ENCODE results near the gene ESPNL.

The ESPNL gene

DNA sequence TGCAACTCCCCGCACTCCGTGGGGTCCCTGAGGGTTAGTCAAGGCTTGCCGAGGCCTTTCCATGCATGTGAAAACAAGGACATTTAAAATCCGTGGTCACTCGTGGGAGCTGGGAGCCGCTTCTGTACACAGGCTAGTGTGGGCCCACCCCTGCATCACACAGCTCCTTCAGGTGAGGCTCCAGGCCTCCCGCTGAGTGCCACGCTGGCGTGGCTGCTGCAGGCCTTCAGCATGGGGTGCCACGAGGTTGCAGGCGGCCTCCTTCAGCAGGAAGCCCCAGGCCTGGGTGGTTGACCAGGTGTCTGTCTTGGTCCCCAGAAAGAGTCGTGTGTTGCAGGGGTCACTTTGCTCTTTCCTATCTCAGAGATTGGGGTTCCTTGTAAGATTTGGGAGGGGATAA is 44.9 kb downstream of the ESPNL start:
- Mint-ChIP-seq H3K9me3 (no peaks in the 10 kb centered on the region), H3K4me1 (peaks cover 17% of the 10 kb centered on the region)

DNA sequence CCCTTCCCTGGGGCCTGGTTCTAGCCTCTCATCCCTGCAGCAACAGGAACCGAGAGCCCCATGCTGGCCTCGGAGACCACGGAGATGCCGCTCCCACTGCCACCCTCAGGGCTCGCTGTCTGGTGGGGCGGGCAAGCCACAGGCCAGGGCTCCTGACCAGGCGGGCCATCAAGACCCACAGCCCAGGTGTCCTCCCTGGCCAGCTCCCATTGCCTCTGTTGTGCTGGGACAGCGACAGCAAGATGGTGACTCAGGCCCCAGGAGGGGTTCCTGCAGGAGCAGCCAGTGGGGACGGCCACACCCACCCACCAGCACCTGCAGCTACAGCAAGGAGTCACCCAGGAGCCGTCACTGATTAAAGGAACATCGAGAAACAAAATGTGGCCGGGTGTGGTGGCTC is 45.7 kb downstream of the ESPNL start:
- no peak for ATAC-seq
- no peaks in the 10 kb centered on the region for H3K36me3 Mint-ChIP-seq
- H3K4me3 Mint-ChIP-seq, result no peak overlapping the region
- H3K27me3 Mint-ChIP-seq, result no peaks in the 10 kb centered on the region
- H3K27ac Mint-ChIP-seq, result no peak overlapping the region
- H3K9me3 Mint-ChIP-seq, result no peaks in the 10 kb centered on the region
- H3K4me1 Mint-ChIP-seq, result peaks cover 17% of the 10 kb centered on the region

More for the DNA sequence above, 44.9 kb downstream of the ESPNL start:
- Mint-ChIP-seq H3K36me3 (no peaks in the 10 kb centered on the region), H3K4me3 (no peak overlapping the region), H3K27me3 (no peaks in the 10 kb centered on the region), H3K27ac (no peak overlapping the region)
- ATAC-seq, result no peak

DNA sequence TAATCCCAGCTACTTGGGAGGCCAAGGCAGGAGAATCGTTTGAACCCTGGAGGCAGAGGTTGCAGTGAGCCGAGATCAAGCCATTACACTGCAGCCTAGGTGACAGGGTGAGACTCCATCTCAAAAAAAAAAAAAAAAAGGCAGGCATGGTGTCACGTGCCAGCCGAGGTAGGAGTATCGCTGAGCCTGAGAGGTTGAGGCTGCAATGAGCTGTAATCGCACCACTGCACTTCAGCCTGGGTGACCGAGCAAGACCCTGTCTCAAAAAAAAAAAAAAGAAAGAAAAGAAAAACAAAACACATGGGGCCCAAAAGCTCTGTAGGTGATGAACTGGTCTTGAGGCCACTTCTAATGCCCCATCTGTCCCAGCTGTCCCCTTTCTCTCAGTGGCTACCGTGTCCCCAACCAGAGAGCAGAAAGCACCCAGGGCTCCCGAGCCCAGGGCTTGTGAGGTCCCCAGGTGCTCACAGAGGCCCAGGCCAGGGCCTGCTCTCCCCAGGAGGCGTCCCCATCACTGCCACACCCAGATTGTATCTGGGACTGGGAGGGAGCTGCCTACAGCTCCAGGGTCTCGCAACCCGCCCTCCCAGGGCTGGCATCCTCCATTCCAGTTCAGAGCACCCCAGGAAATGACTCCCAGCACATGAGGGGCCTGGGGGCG is 46.9 kb downstream of the ESPNL start:
- no peak for ATAC-seq
- Mint-ChIP-seq H3K36me3 (no peaks in the 10 kb centered on the region), H3K4me1 (peaks cover 10% of the 10 kb centered on the region), H3K27ac (no peak overlapping the region), H3K4me3 (no peak overlapping the region), H3K27me3 (no peaks in the 10 kb centered on the region), H3K9me3 (no peaks in the 10 kb centered on the region)

DNA sequence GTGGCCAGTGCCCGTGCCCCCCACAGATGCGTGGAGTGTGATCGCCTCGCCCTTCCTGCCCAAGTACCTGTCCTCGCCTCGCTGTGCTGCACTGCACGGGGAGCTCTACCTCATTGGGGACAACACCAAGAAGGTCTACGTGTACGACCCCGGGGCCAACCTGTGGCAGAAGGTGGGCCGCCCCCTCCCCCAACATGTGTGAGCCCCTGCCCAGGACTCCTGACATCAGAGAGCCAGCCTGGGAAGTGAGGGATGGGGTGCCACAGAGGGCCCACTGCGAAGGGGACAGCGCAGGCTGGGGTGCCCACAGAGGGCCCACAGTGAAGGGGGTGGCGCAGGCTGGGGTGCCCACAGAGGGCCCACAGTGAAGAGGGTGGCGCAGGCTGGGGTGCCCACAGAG is 48.8 kb downstream of the ESPNL start:
- peaks cover under 1% of the 10 kb centered on the region for H3K9me3 Mint-ChIP-seq
- H3K36me3 Mint-ChIP-seq, result no peaks in the 10 kb centered on the region
- peaks cover 4% of the 10 kb centered on the region for H3K4me1 Mint-ChIP-seq
- no peak overlapping the region for H3K27ac Mint-ChIP-seq
- H3K4me3 Mint-ChIP-seq, result no peak overlapping the region
- no peaks in the 10 kb centered on the region for H3K27me3 Mint-ChIP-seq
- no peak for ATAC-seq

DNA sequence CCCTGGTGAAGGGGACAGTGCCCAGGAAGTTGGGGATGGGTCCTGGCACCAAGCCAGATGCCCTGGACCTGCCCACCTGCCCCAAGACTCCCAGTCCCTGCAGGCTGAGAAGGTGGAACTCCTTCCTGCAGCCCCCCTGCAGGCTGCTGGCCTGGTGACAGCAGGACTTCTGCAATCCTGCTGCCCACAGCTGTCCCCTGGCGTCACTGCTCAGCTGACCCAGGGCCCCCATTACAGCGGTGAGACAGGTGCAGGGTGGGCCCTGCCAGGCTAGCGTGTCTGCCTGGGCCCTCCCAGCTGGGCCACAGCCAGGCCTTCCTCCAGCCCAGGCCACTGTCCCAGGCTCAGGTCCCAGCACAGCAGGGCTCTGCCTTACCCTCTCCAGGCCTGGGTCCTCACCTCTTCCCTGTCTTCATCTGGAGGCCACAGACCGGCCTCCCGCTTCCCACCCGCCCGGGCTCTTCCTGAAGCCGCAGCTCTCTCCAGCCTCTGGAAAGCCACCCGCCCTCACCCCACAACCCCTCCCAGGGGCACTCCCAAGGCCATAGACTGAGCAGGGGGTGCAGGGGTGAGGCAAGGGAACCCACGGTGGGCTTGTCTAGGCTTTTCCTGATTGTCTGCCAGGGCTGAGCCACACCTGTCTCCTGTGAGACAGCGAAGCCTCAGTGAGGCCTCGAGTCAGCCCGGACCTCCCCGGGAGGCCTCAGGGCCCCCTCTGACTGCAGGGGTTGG is 49.9 kb downstream of the ESPNL start:
- H3K27ac Mint-ChIP-seq, result no peak overlapping the region
- H3K36me3 Mint-ChIP-seq, result no peaks in the 10 kb centered on the region
- no peak overlapping the region for H3K4me3 Mint-ChIP-seq
- peak; percentile 5 for ATAC-seq
- no peaks in the 10 kb centered on the region for H3K4me1 Mint-ChIP-seq
- peaks cover 5% of the 10 kb centered on the region for H3K9me3 Mint-ChIP-seq
- no peaks in the 10 kb centered on the region for H3K27me3 Mint-ChIP-seq

DNA sequence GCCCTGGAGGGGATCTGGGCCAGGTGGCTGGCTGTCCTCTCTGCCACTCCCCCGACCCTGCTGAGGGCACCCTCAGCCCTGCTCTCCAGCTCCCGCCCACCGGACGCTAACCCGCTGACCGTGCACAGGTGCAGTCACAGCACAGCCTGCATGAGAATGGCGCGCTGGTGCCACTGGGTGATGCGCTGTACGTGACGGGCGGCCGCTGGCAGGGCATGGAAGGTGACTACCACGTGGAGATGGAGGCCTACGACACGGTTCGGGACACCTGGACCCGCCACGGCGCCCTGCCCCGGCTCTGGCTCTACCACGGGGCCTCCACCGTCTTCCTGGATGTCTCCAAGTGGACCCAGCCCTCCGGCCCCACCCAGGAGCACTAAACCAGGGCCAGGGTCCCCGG is 50.5 kb downstream of the ESPNL start:
- ATAC-seq, result peak; percentile 22

DNA sequence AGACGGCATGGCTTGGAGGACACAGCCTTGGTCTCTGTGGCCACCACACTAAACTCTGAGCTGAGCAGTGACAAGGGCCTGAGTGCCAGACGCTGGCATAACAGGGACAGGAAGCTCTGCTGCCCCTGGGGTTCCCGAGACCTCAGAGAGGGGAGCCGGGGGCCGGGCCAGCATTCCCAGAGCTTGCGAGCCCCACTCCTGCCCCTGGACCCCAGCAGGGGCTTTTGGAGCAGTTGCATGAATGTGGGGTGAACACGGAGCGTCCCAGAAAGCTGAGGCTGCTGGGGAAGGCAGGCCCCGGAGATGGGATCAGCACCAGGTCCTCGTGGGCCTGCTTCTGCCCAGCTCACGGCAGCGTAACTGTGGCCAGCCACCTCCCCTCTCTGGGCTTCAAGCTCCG is 51.1 kb downstream of the ESPNL start:
- H3K36me3 Mint-ChIP-seq, result no peaks in the 10 kb centered on the region
- peaks cover 5% of the 10 kb centered on the region for H3K9me3 Mint-ChIP-seq
- no peak overlapping the region for H3K4me3 Mint-ChIP-seq

More for the DNA sequence above, 50.5 kb downstream of the ESPNL start:
- Mint-ChIP-seq H3K4me3 (no peak overlapping the region), H3K27me3 (no peaks in the 10 kb centered on the region), H3K9me3 (peaks cover 5% of the 10 kb centered on the region), H3K4me1 (no peaks in the 10 kb centered on the region), H3K27ac (no peak overlapping the region), H3K36me3 (no peaks in the 10 kb centered on the region)

DNA sequence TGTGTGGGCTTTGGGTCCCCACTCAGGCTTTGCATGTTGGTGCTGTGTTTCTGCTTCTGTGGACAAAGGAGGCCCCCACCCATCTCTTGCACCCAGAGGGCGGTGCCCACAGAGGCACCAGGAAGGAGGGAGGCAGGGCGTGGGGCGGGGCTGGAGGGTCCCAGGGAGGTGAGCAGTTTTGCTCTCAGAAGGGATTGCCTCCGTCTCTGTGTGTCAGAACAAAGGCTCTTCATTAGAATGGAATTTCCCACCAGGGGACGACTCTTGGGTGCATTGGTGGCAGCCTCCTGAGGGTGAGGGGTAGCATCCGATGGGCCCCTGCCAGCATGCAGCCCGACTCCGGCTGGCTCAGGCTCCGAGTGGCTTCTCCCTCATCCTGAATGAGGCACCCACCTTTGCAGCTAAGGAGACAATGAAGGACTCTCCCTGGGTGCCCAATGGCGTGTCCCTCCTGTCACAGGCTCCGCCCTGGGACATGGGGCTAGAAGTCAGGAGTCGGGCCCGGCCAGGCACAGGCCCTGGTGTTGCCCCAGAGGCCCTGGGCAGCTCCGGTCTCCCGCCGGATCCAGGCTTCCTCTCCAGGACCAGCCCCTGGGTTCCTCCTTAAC is 51.6 kb downstream of the ESPNL start:
- ATAC-seq, result no peak
- H3K27me3 Mint-ChIP-seq, result no peaks in the 10 kb centered on the region
- no peak overlapping the region for H3K4me3 Mint-ChIP-seq
- H3K36me3 Mint-ChIP-seq, result no peaks in the 10 kb centered on the region
- H3K4me1 Mint-ChIP-seq, result no peaks in the 10 kb centered on the region
- H3K9me3 Mint-ChIP-seq, result peaks cover 5% of the 10 kb centered on the region
- no peak overlapping the region for H3K27ac Mint-ChIP-seq

More for the DNA sequence above, 51.1 kb downstream of the ESPNL start:
- Mint-ChIP-seq H3K27me3 (no peaks in the 10 kb centered on the region), H3K27ac (no peak overlapping the region), H3K4me1 (no peaks in the 10 kb centered on the region)
- ATAC-seq, result no peak

DNA sequence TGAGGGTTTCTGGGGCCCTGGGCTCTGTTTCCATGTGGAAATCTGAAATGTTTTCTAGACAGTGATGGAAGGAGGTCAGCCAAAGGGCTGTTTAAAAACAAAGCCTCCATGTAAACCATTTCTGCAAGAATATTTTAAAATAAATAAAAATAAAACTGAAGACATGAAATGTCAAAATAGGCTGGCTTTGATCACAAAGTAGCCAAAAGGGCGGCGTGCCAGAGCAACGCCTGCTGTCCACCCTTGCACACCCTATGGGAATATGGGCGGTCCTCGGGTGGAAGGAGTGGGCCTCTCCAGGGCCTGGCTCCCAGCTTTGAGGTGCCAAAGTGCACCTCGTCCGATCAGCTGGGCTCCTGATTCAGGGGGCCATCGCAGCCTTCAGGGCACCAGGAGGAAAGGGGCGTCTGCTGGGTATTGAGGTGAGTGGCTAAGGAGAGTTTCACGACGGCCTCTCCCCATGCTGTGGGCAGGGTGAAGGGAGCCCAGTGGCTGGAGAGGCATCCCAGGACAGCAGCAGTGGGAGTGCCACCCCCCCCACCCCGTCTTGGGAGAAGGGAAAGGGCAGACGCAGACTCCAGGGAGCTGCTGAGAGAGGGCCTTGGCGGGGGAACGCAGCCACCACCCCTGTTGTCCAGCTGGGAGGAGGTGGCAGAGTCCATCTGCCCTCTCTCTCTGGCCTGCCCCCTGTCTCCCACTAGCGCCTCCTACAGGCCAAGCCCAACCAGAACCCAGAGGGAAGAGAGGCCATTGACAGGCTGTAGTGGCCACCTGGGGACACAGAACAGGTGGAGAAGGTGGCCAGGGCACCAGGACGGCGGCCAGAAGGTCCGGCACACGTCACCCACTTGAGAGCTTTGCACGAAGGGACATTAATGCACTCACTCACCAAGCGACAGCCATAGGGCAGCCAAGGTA is 52.9 kb downstream of the ESPNL start:
- no peak for ATAC-seq
- Mint-ChIP-seq H3K27me3 (no peaks in the 10 kb centered on the region), H3K4me1 (no peaks in the 10 kb centered on the region), H3K9me3 (peaks cover 5% of the 10 kb centered on the region), H3K4me3 (no peak overlapping the region), H3K27ac (no peak overlapping the region), H3K36me3 (no peaks in the 10 kb centered on the region)

DNA sequence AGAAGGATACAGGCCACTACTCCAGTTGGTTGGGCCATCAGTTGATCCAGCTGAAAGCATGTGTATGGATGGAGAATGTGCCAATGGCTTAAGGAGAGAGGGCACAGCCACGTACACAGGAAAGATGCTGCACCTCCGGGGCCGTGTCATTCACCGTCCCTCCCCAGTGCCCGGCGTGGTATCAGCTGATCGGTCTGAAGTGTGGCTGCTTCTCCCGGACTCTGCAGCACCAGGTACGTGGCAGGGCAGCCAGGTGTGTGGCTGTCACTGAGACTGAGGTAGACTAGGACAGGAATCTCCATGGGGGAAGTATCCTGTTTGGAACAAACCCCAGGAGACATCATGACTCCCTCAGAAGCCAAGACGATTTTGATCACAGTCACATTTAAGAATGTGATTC is 54.4 kb downstream of the ESPNL start:
- no peak for ATAC-seq
- Mint-ChIP-seq H3K4me1 (peaks cover 6% of the 10 kb centered on the region), H3K4me3 (no peak overlapping the region), H3K27ac (no peak overlapping the region), H3K27me3 (peaks cover 8% of the 10 kb centered on the region), H3K36me3 (no peaks in the 10 kb centered on the region), H3K9me3 (peaks cover 5% of the 10 kb centered on the region)

DNA sequence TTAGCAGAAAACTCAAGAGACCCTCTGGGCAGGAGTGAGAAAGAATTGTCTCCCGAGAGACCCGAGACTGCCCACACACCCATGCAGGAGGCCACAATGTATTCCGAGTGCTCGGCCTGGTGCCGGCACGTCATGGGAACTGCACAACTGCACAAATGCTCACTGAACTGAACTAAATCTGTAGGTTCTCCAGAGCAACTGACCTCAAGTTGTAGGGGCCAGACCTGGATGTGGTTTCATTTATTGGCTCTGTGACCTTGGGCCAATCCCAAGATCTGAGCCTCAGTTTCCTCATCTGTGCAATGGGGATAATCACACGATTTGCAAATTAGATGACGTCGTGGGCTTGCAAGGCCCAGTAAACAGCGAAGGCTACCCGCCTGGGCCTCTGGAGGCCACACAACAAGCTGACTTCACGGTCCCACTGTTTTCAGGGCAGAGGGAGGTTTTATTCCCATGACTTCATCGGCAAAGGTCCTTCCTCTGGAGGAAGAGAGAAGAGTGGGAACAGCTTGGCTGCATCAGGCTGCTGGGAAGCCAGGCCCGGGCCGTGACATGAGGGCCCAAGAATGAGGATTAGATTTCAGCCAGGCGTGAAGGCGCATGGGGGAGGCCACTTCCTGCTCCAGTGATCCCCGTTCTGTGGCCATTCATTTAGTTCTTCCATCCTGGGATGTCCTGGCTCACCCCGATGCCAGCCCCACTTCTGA is 55.1 kb downstream of the ESPNL start:
- Mint-ChIP-seq H3K27ac (no peak overlapping the region), H3K4me1 (peaks cover 13% of the 10 kb centered on the region), H3K36me3 (no peaks in the 10 kb centered on the region), H3K27me3 (peaks cover 14% of the 10 kb centered on the region), H3K9me3 (peaks cover 5% of the 10 kb centered on the region), H3K4me3 (no peak overlapping the region)
- ATAC-seq, result no peak

DNA sequence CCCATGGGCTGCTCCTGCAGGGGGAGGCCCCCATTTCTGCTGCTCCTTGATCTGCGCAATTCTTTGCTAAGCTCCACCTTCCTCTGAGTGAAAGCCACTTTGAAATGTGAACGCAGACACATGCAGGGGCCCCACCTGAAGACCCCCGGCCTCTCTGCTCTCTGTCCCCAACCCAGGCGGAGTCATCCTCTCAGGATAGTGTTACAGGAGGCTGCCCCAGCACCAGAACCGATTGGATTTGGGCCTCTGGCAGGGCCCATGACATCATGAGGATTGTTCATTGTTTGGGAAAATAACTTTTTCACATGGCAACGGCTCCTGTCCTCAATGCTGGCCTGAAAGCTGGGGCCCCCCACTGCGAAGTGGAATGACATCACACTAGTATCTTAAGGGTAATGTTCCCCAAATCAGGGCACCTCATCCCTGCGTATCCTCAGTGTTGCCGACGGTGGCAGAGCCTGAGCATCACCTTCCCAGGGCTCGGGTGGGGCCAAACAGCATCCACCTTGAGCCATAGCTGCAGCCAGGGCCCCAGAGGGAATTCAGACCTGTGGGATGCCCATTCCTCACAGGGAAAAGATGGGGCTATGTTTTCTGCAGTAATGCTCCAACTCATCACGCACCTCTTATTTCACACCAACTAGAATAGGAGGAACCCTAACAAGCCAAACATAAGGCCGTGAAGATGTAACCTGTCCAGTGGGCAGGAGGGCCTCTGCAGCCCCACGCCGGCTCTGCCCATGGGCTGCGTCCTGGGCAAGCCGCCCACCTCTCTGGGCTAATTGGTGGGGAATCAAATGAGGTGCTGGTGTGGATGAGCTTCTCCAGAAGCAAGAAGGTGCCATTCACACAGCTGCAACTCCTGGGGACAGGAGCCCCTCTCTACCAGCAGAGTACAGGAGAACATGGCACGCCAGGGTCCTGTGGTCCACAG is 55.9 kb downstream of the ESPNL start:
- no peak for ATAC-seq
- no peaks in the 10 kb centered on the region for H3K36me3 Mint-ChIP-seq
- peaks cover 21% of the 10 kb centered on the region for H3K27me3 Mint-ChIP-seq
- H3K4me1 Mint-ChIP-seq, result peaks cover 20% of the 10 kb centered on the region
- peaks cover 5% of the 10 kb centered on the region for H3K9me3 Mint-ChIP-seq
- no peak overlapping the region for H3K27ac Mint-ChIP-seq
- no peak overlapping the region for H3K4me3 Mint-ChIP-seq

DNA sequence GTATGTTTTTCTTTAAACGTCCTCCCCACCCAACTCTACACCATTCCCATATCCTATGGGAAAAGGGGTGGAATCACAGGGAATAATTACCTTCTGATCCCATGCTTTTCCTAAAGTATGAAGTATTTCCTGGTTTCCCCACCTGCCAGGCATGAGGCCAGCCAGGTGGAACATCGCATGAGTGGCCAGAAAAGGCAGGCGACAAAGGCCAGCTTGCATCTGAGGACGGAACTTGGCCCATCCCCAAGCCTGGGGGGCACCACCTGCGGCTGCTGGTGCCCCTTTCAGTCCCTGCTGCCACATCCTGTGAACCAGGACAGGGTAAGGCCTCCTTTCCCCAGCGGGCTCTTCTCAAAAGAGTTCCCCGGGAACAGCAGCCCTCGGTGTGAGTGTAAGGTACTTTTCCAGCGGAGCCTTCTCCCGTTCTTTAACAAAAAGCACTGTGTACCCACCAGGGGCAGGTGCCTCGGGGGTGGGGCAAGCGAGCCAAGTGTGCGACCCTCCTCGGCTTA is 57.4 kb downstream of the ESPNL start:
- ATAC-seq, result no peak
- peaks cover 20% of the 10 kb centered on the region for H3K4me1 Mint-ChIP-seq
- no peak overlapping the region for H3K27ac Mint-ChIP-seq
- peaks cover 5% of the 10 kb centered on the region for H3K9me3 Mint-ChIP-seq
- no peak overlapping the region for H3K4me3 Mint-ChIP-seq
- no peaks in the 10 kb centered on the region for H3K36me3 Mint-ChIP-seq
- H3K27me3 Mint-ChIP-seq, result peaks cover 35% of the 10 kb centered on the region
